Activated CD4-positive, alpha-beta T cell treated with anti-CD3 and anti-CD28 coated beads for 36 hours (primary cell): ENCODE results near the gene UBQLN4. TPM values are rescaled to one million over a fixed set of nuclear protein-coding genes. Genes with fewer than 3 reads are reported as not detected.

Source experiments
- ATAC-seq: fragments of 200-7000 bp; cut with Tn5 transposase; one replicate; pipeline ENCODE4 v1.10.0; 2021; ENCODE audit warnings: mild to moderate bottlenecking, moderate library complexity
- CTCF ChIA-PET: fragments of 350-600 bp; sonication (Branson Sonifier 250); formaldehyde crosslinking; loops from one replicate; lab custom pipeline; 2021; ENCODE audit warnings: antibody characterized with exemption; lab: Charles Lee
- POLR2A ChIA-PET: fragments of 350-600 bp; sonication (Branson Sonifier 250); formaldehyde crosslinking; loops from one replicate; lab custom pipeline; 2021; ENCODE audit warnings: antibody characterized with exemption, inconsistent platforms; lab: Charles Lee
- DNase-seq: peaks from one replicate; pipeline ENCODE4 v3.0.0-alpha.2; 2020
- H3K27ac Mint-ChIP-seq: one replicate; pipeline ENCODE4 v1.8.0; 2021; ENCODE audit warnings: mixed read lengths
- H3K27me3 Mint-ChIP-seq: one replicate; pipeline ENCODE4 v1.8.0; 2021; ENCODE audit warnings: mixed read lengths
- H3K36me3 Mint-ChIP-seq: one replicate; pipeline ENCODE4 v1.8.0; 2021; ENCODE audit warnings: low read depth, mixed read lengths
- H3K4me1 Mint-ChIP-seq: one replicate; pipeline ENCODE4 v1.8.0; 2021; ENCODE audit warnings: mixed read lengths
- H3K4me3 Mint-ChIP-seq: one replicate; pipeline ENCODE4 v1.8.0; 2021; ENCODE audit warnings: mild to moderate bottlenecking, moderate library complexity, mixed read lengths
- H3K9me3 Mint-ChIP-seq: one replicate; pipeline ENCODE4 v1.8.0; 2021; ENCODE audit warnings: low read depth, mixed read lengths
- intact Hi-C, 2 experiments: fragments of 100-400 bp; cut with DNase I in 1 of 2; cut with micrococcal nuclease in 1 of 2; formaldehyde crosslinking; loops; one replicate each; pipeline versions ENCODE4 v1.14.2 to v1.15.1; 2022 to 2024; cut with DNase I, micrococcal nuclease
- total RNA-seq, 2 experiments: library from RNA; stranded (reverse); gene quantifications; one replicate each; pipeline ENCODE4 v1.2.3, GENCODE V29; 2021

The UBQLN4 gene
- total RNA-seq, 2 experiments from 2014 or later, result 34.5 to 49.0 TPM

DNA sequence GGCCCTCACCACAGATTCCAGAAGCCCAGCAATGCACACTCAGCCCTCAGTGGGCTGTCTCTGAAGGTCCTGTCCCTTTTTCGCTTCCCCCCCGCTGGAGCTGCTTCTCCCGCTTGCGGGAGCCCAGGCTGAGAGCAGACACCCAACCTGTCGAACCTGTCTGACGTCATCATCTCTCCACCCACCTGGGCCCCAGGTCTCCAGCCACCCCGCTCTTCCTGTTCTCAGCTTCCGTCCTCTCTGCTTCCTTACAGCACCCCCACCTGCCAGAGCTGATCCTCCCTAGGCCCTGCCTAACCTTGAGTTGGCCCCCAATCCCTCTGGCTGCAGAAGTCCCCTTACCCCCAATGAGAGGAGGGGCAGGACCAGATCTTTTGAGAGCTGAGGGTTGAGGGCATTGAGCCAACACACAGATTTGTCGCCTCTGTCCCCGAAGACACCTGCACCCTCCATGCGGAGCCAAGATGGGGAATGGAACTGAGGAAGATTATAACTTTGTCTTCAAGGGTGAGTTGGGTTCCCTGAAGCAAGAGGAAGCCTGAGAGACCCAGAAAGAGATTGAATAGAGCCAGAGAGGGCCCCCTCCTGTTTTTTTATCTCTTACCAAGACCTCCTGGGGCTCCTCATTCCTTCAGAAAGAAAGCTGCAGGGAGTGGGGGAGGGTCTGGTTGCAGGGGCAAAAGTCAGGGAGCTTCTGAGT is 7.5 kb upstream of the UBQLN4 start, which contains the start of gene RAB25:
RAB25 (plus strand) TSS at position 224 of the 700 bp plus-strand sequence; CDS start at position 465, 241 bp downstream.
- peaks cover 15% of the 10 kb centered on the region for H3K4me1 Mint-ChIP-seq
- intact Hi-C loops, result no loop called here
- no peaks in the 10 kb centered on the region for H3K9me3 Mint-ChIP-seq
- peaks cover 11% of the 10 kb centered on the region for H3K36me3 Mint-ChIP-seq
- DNase-seq, result no peak
- ChIA-PET CTCF (no interaction called here), POLR2A (interaction anchor here (0.5 kb wide), 1 partner anchor 90 kb away, joined by 3 read pairs; no protein-coding TSS in a partner anchor)
- H3K27ac Mint-ChIP-seq, result no peak within 1 kb of the TSS
- no peak for ATAC-seq
- H3K27me3 Mint-ChIP-seq, result no peaks in the 10 kb centered on the region
- H3K4me3 Mint-ChIP-seq, result no peak within 1 kb of the TSS

DNA sequence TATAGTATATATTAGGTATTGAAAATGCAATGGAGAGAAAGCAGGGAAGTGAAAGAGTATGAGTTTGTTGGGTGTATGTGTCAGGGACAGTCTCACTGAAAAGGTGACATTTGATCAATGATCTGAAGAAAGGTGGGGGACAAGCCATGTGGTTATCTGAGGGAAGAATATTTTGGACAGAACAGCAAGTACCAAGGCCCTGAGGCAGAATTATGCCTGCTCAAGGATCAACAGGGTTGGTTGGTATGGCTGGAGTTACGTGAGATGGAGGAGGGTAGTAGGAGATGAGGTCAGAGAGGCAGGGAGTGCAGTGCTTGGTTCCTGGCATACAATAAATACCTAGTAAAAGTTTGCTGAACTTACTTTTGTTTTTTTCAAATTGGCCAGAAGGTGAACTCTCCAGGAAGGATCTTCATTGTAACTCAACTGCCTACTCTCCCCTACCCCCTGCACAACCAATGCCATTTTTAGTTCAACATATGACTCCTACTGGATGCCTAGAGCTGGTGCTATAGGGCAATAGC is 2.8 kb upstream of the UBQLN4 start:
- ATAC-seq (no peak), DNase-seq (no peak)
- Mint-ChIP-seq H3K27me3 (no peaks in the 10 kb centered on the region), H3K4me1 (peaks cover 18% of the 10 kb centered on the region), H3K4me3 (no peak overlapping the region), H3K9me3 (no peaks in the 10 kb centered on the region), H3K36me3 (peaks cover 11% of the 10 kb centered on the region), H3K27ac (no peak overlapping the region)
- intact Hi-C loops, result no loop called here
- POLR2A ChIA-PET, result interaction anchor here (0.6 kb wide), 1 partner anchor 98 kb away, joined by 9 read pairs; no protein-coding TSS in a partner anchor
- CTCF ChIA-PET, result interaction anchor here (1.0 to 1.7 kb wide), 2 partner anchors 10 to 263 kb away, joined by 5 to 6 read pairs; no protein-coding TSS in a partner anchor

DNA sequence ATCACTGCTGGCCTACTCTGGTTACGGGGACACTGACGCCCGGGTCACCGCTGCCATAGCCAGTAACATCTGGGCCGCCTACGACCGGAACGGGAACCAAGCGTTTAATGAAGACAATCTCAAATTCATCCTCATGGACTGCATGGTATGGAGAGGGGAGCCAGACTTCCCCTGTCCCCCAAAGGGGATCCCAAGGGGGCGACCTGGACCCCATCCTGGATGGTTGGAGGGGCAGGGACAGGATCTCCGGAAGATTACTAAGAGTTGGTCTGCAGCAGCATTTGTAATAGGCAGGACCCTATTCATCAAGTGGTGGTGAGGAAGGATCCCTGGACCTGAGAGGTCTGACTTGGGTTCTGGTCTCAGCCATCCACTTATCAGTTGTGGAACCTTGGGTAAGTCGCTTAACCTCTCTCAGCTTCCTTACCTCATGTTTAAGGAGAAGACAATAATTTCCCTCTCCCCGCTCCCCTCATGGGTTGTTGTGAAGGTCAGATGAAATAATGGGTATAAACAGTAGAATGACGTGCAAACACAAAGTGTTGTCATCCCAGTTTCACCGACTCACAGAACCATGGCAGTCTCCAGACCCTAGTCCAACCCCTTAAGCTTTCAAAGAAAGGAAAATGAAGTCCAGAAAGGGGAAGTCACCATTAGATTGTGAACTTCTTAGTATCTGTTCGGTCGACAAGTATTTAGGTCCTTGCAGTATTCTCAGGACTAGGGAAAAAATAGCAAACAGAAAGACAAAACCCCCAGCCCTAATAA is 1.9 kb upstream of the UBQLN4 start:
- H3K4me1 Mint-ChIP-seq, result peaks cover 18% of the 10 kb centered on the region
- H3K4me3 Mint-ChIP-seq, result peak overlapping the region; percentile 92
- peak overlapping the region; percentile 88 for H3K27ac Mint-ChIP-seq
- DNase-seq (no peak), ATAC-seq (no peak)
- intact Hi-C loops, result loop anchor here (1.0 to 2.0 kb wide), 2 partner anchors 27 to 77 kb away; partner anchors contain the start of genes ARHGEF2 (in 1 of the 2) and MEX3A (in 1 of the 2)
- no peaks in the 10 kb centered on the region for H3K27me3 Mint-ChIP-seq
- no peaks in the 10 kb centered on the region for H3K9me3 Mint-ChIP-seq
- ChIA-PET POLR2A (no interaction called here), CTCF (no interaction called here)
- peaks cover 11% of the 10 kb centered on the region for H3K36me3 Mint-ChIP-seq

DNA sequence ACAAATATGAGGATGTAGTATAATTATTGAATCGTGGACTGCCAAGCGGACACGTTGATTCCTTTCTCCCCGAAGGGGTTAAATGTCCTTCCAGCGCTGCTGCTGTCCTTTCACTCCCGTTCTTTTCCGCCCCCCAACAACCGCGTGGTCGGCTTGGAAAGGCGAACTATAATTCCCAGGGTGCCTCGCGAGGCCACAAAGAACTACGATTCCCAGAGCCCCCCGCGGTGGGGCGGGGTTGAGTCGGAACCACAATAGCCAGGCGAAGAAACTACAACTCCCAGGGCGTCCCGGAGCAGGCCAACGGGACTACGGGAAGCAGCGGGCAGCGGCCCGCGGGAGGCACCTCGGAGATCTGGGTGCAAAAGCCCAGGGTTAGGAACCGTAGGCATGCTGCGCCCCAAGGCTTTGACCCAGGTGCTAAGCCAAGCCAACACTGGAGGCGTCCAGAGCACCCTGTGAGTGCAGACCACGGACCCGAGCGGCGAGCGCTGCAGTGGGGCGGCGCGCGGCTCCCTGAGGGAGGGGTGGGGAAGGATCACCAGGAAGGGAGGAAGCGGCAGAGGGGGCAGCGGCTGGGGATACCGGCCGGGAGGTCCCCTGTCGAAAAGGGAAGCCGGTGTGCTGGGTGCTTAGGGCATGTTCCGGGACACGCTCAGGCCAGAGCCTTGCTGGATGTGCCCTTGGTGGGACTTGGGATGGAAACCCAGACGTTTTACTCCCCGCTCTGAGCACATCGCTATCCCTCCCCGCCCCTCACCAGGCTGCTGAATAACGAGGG is 1.1 kb upstream of the UBQLN4 start, which contains the start of gene LAMTOR2:
LAMTOR2 (plus strand) TSS at position 283 of the 781 bp plus-strand sequence; CDS start at position 391, 108 bp downstream.
- intact Hi-C loops, result loop anchor here (1.0 to 5.0 kb wide), 11 partner anchors 28 to 792 kb away; partner anchors contain the start of genes ARHGEF2 (in 1 of the 2), ASH1L (in 1 of the 2), DAP3 (in 1 of the 2) and FDPS (in 1 of the 2)
- CTCF ChIA-PET, result interaction anchor here (0.8 to 1.1 kb wide), 4 partner anchors 10 to 336 kb away, joined by 3 to 4 read pairs (median 3); partner anchors contain the start of gene SMG5

DNA sequence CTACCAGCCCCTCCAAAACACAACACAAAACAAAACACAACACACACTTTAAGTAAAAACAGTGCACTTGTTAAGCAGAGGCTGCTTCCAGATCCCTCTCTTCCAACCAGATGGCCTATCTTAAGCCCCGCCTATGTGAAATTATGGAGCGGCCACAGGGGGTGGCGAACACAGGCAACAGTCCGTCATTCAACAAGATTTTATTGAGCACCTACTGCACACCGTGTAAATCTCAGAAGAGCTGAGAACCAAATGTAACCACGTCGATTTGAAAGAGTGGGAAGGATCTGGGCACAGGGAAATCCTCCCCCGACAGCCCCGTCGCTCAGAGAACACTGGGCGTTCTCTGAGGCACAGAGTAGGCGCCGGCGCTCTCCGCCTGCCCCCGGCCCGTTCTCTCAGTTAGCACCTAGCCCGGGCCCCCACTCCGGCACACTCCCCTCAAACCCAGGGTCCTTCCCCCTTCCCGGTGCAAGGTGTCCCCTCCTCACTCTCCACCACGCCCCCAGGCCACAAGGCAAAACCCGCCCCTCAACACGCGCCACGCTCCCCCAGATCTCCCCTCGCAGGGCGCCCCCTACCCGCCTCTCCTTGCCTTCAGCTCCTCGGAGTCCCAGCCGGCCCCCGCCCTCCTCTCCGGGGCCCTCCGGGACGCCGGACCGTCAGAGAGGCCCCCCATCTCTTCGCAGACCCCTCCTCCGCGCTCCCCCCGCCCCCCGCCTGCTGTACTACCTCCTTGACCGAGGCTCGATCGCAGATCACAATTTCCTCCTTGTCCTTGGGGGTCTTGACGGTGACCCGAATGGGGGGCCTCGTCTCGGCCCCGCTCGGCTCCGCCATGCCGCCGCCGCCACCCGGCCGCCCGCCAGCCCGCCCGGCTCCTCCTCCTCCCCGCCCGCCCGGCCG is 483 bp downstream of the UBQLN4 start:
- H3K4me1 Mint-ChIP-seq, result peaks cover 18% of the 10 kb centered on the region
- intact Hi-C loops, result loop anchor here in 1 of 2 experiments (1.0 to 5.0 kb wide), 12 partner anchors 32 to 791 kb away; partner anchors contain the start of genes ARHGEF2, ASH1L, CCT3 and DAP3
- peak overlapping the region; percentile 85 for H3K4me3 Mint-ChIP-seq
- H3K27ac Mint-ChIP-seq, result peak overlapping the region; percentile 82
- ChIA-PET POLR2A (interaction anchor here (0.6 to 1.0 kb wide), 2 partner anchors 64 to 74 kb away, joined by 3 read pairs; no protein-coding TSS in a partner anchor), CTCF (interaction anchor here (1.0 to 2.6 kb wide), 4 partner anchors 14 to 115 kb away, joined by 3 to 12 read pairs (median 4); partner anchors contain the start of gene SSR2)
- no peaks in the 10 kb centered on the region for H3K9me3 Mint-ChIP-seq
- H3K36me3 Mint-ChIP-seq, result peaks cover 19% of the 10 kb centered on the region
- no peaks in the 10 kb centered on the region for H3K27me3 Mint-ChIP-seq
- ATAC-seq (peak; percentile 40), DNase-seq (peak; percentile 82)

More for the DNA sequence above, 1.1 kb upstream of the UBQLN4 start, which contains the start of gene LAMTOR2:
- ATAC-seq (peak; percentile 82), DNase-seq (peak; percentile 98)
- Mint-ChIP-seq H3K36me3 (peaks cover 12% of the 10 kb centered on the region), H3K27ac (peak within 1 kb of the TSS; percentile 88), H3K4me3 (peak within 1 kb of the TSS; percentile 92), H3K27me3 (no peaks in the 10 kb centered on the region), H3K9me3 (no peaks in the 10 kb centered on the region), H3K4me1 (peaks cover 18% of the 10 kb centered on the region)
- POLR2A ChIA-PET, result no interaction called here

DNA sequence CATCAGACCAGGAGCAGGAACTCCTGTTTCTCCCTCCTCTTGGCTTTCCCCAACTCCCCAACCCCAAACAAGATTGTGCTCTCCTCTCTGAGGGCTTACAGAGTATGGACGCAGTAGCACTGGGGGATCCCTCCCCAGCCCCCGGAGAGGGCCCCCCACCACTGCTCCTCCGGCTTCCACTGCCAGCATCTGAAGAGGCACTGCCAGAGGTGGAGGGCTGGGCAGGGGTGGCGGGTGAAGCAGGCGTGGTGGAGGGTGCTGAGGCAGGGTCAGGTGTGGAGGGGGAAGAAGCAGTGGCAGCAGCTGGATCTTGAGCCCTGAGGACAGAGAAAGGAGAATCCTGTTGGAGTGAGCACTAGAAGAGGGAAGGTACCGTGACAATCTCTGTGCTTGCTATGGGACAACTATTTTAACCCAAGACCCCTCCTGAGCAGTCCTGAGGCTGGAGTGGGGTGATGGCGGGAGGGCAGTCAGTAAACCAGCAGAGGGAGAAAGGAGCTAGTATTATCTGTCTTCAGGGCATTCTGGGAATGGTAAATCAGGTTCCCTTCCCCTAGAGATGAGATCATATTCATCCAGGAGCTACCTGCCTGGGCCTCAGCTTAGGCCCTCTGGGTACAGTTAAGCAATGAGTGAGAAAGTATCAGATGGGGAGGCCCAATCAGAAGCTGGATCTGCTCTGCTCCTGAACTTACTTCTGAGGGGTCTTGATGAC is 2.4 kb downstream of the UBQLN4 start:
- ChIA-PET CTCF (interaction anchor here (0.7 to 2.6 kb wide), 5 partner anchors 13 to 139 kb away, joined by 3 to 12 read pairs (median 3); partner anchors contain the start of gene SSR2), POLR2A (interaction anchor here (0.6 kb wide), 1 partner anchor 81 kb away, joined by 5 read pairs; no protein-coding TSS in a partner anchor)
- Mint-ChIP-seq H3K4me3 (no peak overlapping the region), H3K9me3 (no peaks in the 10 kb centered on the region), H3K36me3 (peaks cover 13% of the 10 kb centered on the region), H3K27ac (no peak overlapping the region), H3K27me3 (no peaks in the 10 kb centered on the region), H3K4me1 (peaks cover 13% of the 10 kb centered on the region)
- ATAC-seq, result no peak
- intact Hi-C loops, result loop anchor here in 1 of 2 experiments (5.0 kb wide), 4 partner anchors 364 to 789 kb away; partner anchors contain the start of genes ASH1L, DAP3, PRCC and SCAMP3
- no peak for DNase-seq

DNA sequence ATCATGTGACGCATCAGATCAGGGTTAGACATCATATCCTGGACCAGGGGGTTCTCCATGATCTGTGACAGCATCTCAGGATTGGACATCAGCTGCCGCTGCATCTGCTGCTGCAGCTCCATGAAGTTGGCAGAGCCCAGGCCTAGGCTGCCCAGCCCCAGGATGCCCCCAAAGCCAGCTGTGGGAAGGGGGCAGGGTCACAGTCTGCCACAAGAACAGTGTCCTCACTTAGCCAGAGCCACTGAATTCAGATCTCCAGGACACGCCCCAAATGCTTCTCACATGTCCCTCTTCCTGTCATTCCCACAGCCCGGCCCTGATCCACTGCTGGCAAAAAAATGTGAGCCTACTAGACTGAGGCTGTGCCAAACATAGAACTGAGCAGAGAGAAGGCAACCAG is 3.2 kb downstream of the UBQLN4 start:
- Mint-ChIP-seq H3K36me3 (peaks cover 14% of the 10 kb centered on the region), H3K27me3 (no peaks in the 10 kb centered on the region), H3K4me1 (peaks cover 9% of the 10 kb centered on the region), H3K27ac (no peak overlapping the region), H3K4me3 (no peak overlapping the region), H3K9me3 (no peaks in the 10 kb centered on the region)
- POLR2A ChIA-PET, result no interaction called here
- ATAC-seq, result no peak
- DNase-seq, result no peak
- intact Hi-C loops, result loop anchor here in 1 of 2 experiments (5.0 kb wide), 4 partner anchors 363 to 788 kb away; partner anchors contain the start of genes ASH1L, DAP3, PRCC and SCAMP3
- CTCF ChIA-PET, result interaction anchor here (0.7 to 1.7 kb wide), 4 partner anchors 12 to 138 kb away, joined by 3 to 6 read pairs (median 4); no protein-coding TSS in a partner anchor

DNA sequence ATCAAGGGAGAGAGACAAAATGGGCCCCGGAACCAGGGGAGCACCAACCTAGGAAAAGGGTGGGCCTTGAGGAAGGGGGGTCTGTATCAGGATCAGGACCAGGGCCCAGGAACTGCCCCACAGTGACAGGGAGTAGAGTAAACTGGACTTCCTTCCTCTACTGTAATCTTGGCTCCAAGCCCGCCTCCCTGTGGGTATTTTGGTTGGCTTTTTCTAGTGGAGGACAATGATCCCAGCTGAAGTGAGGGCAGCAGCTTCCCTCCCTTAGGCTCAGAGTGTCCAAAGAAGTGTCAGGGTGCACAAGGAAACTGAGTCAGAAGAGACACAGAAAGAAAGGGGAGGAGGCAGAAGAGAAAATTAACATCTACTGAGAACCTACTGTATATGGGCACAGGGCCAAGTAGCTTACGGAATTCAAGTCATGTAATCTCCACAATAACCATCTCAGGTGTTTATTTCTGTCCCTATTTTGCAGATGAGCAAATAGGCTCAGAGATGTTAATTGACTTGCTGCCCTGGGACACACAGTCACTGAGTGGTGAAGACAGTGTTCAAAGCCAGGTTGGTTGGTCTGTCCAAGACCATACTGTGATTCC is 4.8 kb downstream of the UBQLN4 start:
- H3K4me1 Mint-ChIP-seq, result peaks cover 11% of the 10 kb centered on the region

More for the DNA sequence above, 4.8 kb downstream of the UBQLN4 start:
- no peaks in the 10 kb centered on the region for H3K9me3 Mint-ChIP-seq
- no peaks in the 10 kb centered on the region for H3K27me3 Mint-ChIP-seq
- ChIA-PET POLR2A (no interaction called here), CTCF (interaction anchor here (1.7 kb wide), 2 partner anchors 10 to 23 kb away, joined by 3 to 6 read pairs; no protein-coding TSS in a partner anchor)
- intact Hi-C loops, result no loop called here
- H3K4me3 Mint-ChIP-seq, result no peak overlapping the region
- DNase-seq, result no peak
- H3K27ac Mint-ChIP-seq, result no peak overlapping the region
- ATAC-seq, result no peak
- peaks cover 15% of the 10 kb centered on the region for H3K36me3 Mint-ChIP-seq
